GM06990 (cell line): ENCODE measurements around the gene CYP27B1.

Source experiments
- DNase-seq: peaks from one replicate; pipeline ENCODE4 v3.0.0-alpha.2; 2011; ENCODE audit not compliant: insufficient read length; ENCODE audit errors: extremely low read depth
- H3K27me3 ChIP-seq: replicated peaks from 2 replicates; pipeline ENCODE4 v1.6.0; 2011; ENCODE audit warnings: low read length; ENCODE audit not compliant: control insufficient read depth, insufficient read depth
- H3K36me3 ChIP-seq: 2 replicates; pipeline ENCODE4 v1.5.1; 2011; ENCODE audit warnings: low read length; ENCODE audit not compliant: control insufficient read depth, insufficient read depth
- H3K4me3 ChIP-seq: replicated peaks from 2 replicates; pipeline ENCODE4 v1.5.1; 2011; ENCODE audit warnings: low read depth, mild to moderate bottlenecking, control low read depth, low read length
- CTCF ChIP-seq: IDR thresholded peaks from 2 replicates; pipeline ENCODE4 v1.5.1; 2011; ENCODE audit warnings: low read length, control low read depth, mild to moderate bottlenecking, inconsistent platforms; ENCODE audit not compliant: insufficient read depth, poor library complexity, severe bottlenecking

The CYP27B1 gene

GRCh38 chr12:57779736-57780135 lies 12.9 kb upstream of the CYP27B1 start:
- no peak overlapping the region for H3K4me3 ChIP-seq
- no peak for TF ChIP-seq CTCF
- no peaks in the 10 kb centered on the region for H3K27me3 ChIP-seq
- no peaks in the 10 kb centered on the region for H3K36me3 ChIP-seq
- DNase-seq: no peak

GRCh38 chr12:57777911-57778310 lies 11.0 kb upstream of the CYP27B1 start:
- Histone ChIP-seq H3K36me3 (no peaks in the 10 kb centered on the region), H3K4me3 (no peak overlapping the region), H3K27me3 (no peaks in the 10 kb centered on the region)
- TF ChIP-seq CTCF: no peak
- no peak for DNase-seq

- Histone ChIP-seq H3K27me3 (no peaks in the 10 kb centered on the region), H3K4me3 (no peak overlapping the region), H3K36me3 (no peaks in the 10 kb centered on the region)
- TF ChIP-seq CTCF: no peak
- DNase-seq: no peak
These were observed 10.5 kb upstream of the CYP27B1 start for GRCh38 chr12:57777367-57777766.

GRCh38 chr12:57776247-57776587 lies 9.3 kb upstream of the CYP27B1 start:
- no peak for TF ChIP-seq CTCF
- no peak for DNase-seq
- Histone ChIP-seq H3K4me3 (no peak overlapping the region), H3K27me3 (no peaks in the 10 kb centered on the region), H3K36me3 (no peaks in the 10 kb centered on the region)

GRCh38 chr12:57775563-57776246 lies 8.8 kb upstream of the CYP27B1 start:
- H3K36me3 ChIP-seq: peaks cover 2% of the 10 kb centered on the region; the same call in 1 of the 2 replicates

More at GRCh38 chr12:57775563-57776246, 8.8 kb upstream of the CYP27B1 start:
- Histone ChIP-seq H3K4me3 (no peak overlapping the region), H3K27me3 (no peaks in the 10 kb centered on the region)
- TF ChIP-seq CTCF: peak; percentile 17
- no peak for DNase-seq
